ENCODE results near the gene RHOC. TPM values are rescaled to one million over a fixed set of nuclear protein-coding genes. Genes with fewer than 3 reads are reported as not detected.
"Not testable (repeated sequence)": the region's sequence is repeated elsewhere in the genome, so short reads cannot be mapped to it uniquely, and the experiment has no call there.

The RHOC gene
- total RNA-seq, 1 experiment from 2014 or later, result 128 TPM

DNA sequence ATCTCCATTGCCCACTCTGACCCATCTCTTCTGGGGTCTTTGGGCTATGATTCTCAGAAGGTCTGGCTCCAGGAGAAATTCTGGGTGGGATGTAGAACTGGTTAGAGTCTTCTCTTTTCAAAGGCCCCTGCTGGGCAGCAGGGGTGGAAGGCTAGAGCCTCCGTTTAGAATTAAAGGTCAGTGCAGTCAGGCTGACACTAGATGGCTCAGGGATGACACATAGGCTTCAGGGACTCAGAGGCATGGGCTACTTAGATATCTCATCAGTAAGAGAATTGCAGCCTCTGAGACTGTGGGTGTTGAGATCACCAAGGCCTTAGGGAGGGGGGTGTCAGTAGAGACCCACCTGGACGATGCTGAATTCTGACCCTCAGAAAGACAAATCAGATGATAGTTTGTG is 20.8 kb upstream of the RHOC start:
- intact Hi-C loops (cut with micrococcal nuclease; ENCODE audit: unreplicated experiment), result loop anchor here (2.0 kb wide), 1 partner anchor 77 kb away; no protein-coding TSS in a partner anchor
- Mint-ChIP-seq H3K27ac (ENCODE audit: unreplicated experiment) (no peak overlapping the region), H3K27me3 (ENCODE audit: insufficient read depth, unreplicated experiment) (no peaks in the 10 kb centered on the region), H3K36me3 (ENCODE audit: insufficient read depth, unreplicated experiment) (no peaks in the 10 kb centered on the region), H3K4me3 (ENCODE audit: unreplicated experiment) (no peak overlapping the region), H3K4me1 (ENCODE audit: low read depth, unreplicated experiment) (peaks cover 17% of the 10 kb centered on the region), H3K9me3 (ENCODE audit: unreplicated experiment) (no peaks in the 10 kb centered on the region)
- TF ChIP-seq, protein P1, sequence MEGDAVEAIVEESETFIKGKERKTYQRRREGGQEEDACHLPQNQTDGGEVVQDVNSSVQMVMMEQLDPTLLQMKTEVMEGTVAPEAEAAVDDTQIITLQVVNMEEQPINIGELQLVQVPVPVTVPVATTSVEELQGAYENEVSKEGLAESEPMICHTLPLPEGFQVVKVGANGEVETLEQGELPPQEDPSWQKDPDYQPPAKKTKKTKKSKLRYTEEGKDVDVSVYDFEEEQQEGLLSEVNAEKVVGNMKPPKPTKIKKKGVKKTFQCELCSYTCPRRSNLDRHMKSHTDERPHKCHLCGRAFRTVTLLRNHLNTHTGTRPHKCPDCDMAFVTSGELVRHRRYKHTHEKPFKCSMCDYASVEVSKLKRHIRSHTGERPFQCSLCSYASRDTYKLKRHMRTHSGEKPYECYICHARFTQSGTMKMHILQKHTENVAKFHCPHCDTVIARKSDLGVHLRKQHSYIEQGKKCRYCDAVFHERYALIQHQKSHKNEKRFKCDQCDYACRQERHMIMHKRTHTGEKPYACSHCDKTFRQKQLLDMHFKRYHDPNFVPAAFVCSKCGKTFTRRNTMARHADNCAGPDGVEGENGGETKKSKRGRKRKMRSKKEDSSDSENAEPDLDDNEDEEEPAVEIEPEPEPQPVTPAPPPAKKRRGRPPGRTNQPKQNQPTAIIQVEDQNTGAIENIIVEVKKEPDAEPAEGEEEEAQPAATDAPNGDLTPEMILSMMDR (IDR thresholded peaks at IDR 0.05; ENCODE audit: insufficient read depth in 1 of 2, low read depth in 1 of 2, low read length in 1 of 2, severe bottlenecking in 1 of 2, unreplicated experiment in 1 of 2), result no peak
- Histone ChIP-seq H3K27me3 (replicated peaks; ENCODE audit: control insufficient read depth, insufficient read depth, low read length) (no peaks in the 10 kb centered on the region), H3K4me3 (ENCODE audit: low read depth, low read length) (no peak overlapping the region), H3K36me3 (ENCODE audit: control insufficient read depth, insufficient read depth, low read length) (no peaks in the 10 kb centered on the region), H3K9me3 (no peaks in the 10 kb centered on the region), H3K4me1 (peaks cover 7% of the 10 kb centered on the region)
- BruUV-seq (replicated peaks), result no TSS peak
- DNase-seq, result peak in 1 of 2 experiments; percentile 33
- ChIA-PET CTCF (interaction anchor here (0.7 kb wide), 1 partner anchor 16 kb away, joined by 7 read pairs; no protein-coding TSS in a partner anchor), POLR2A (no interaction called here)

DNA sequence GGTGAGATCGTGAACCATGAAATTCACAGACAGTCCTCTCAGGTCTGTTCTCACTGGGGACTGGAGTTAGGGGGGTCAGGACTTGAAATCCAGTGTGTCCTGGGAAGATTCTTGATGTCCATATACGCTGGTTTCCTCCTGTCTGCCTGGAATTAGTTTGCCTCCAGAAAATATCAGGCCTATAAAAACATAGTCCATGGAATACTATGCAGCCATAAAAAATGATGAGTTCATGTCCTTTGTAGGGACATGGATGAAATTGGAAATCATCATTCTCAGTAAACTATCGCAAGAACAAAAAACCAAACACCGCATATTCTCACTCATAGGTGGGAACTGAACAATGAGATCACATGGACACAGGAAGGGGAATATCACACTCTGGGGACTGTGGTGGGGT is 17.3 kb upstream of the RHOC start:
- H3K4me1 Mint-ChIP-seq (ENCODE audit: low read depth, unreplicated experiment), result peaks cover 12% of the 10 kb centered on the region
- H3K9me3 ChIP-seq; intact Hi-C loops (cut with micrococcal nuclease; ENCODE audit: unreplicated experiment); H3K4me3 ChIP-seq (ENCODE audit: low read depth, low read length); DNase-seq; CTCF ChIA-PET; POLR2A ChIA-PET; H3K27me3 Mint-ChIP-seq (ENCODE audit: insufficient read depth, unreplicated experiment); H3K27me3 ChIP-seq (replicated peaks; ENCODE audit: control insufficient read depth, insufficient read depth, low read length); H3K4me3 Mint-ChIP-seq (ENCODE audit: unreplicated experiment); BruUV-seq (replicated peaks); H3K36me3 Mint-ChIP-seq (ENCODE audit: insufficient read depth, unreplicated experiment); H3K9me3 Mint-ChIP-seq (ENCODE audit: unreplicated experiment); H3K27ac Mint-ChIP-seq (ENCODE audit: unreplicated experiment); H3K36me3 ChIP-seq (ENCODE audit: control insufficient read depth, insufficient read depth, low read length): not testable (repeated sequence)
- peaks cover 11% of the 10 kb centered on the region; the same call in 1 of the 2 replicates for H3K4me1 ChIP-seq

DNA sequence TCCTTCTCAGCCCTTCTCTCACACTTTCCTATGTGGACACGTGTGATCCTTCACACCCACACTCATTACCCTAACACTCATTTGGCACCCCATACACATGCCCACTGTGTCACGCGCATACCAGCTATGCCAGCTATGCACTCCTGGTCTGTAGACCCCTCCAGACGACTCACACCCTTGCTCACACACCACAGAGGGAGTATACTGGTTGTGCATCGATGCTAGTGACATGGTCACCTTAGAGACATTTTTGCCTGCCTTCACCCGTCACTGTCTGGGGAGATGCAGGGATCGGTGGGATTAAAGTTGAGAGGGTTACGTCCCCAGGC is 16.5 kb upstream of the RHOC start:
- H3K4me3 Mint-ChIP-seq (ENCODE audit: unreplicated experiment), result no peak overlapping the region
- H3K27me3 ChIP-seq (replicated peaks; ENCODE audit: control insufficient read depth, insufficient read depth, low read length), result no peaks in the 10 kb centered on the region
- no peak overlapping the region for H3K4me3 ChIP-seq (ENCODE audit: low read depth, low read length)
- ChIA-PET CTCF (no interaction called here), POLR2A (no interaction called here)
- TF ChIP-seq, protein P1 (IDR thresholded peaks at IDR 0.05; ENCODE audit: insufficient read depth in 1 of 2, low read depth in 1 of 2, low read length in 1 of 2, severe bottlenecking in 1 of 2, unreplicated experiment in 1 of 2), result no peak
- no peak for DNase-seq
- no TSS peak for BruUV-seq (replicated peaks)
- peak overlapping the region; percentile 27 for H3K27ac Mint-ChIP-seq (ENCODE audit: unreplicated experiment)
- H3K4me1 ChIP-seq, result peaks cover 11% of the 10 kb centered on the region; the same call in 1 of the 2 replicates
- H3K36me3 ChIP-seq (ENCODE audit: control insufficient read depth, insufficient read depth, low read length), result no peaks in the 10 kb centered on the region
- peaks cover 16% of the 10 kb centered on the region for H3K4me1 Mint-ChIP-seq (ENCODE audit: low read depth, unreplicated experiment)
- H3K36me3 Mint-ChIP-seq (ENCODE audit: insufficient read depth, unreplicated experiment), result no peaks in the 10 kb centered on the region
- H3K9me3 Mint-ChIP-seq (ENCODE audit: unreplicated experiment), result no peaks in the 10 kb centered on the region
- intact Hi-C loops (cut with micrococcal nuclease; ENCODE audit: unreplicated experiment), result no loop called here
- H3K27me3 Mint-ChIP-seq (ENCODE audit: insufficient read depth, unreplicated experiment), result no peaks in the 10 kb centered on the region
- no peaks in the 10 kb centered on the region for H3K9me3 ChIP-seq
